HepG2 (cell line): Measurements from ENCODE around the gene TCF3. TPM values are rescaled to one million over a fixed set of nuclear protein-coding genes. Genes with fewer than 3 reads are reported as not detected.

Source experiments
- ATAC-seq: fragments of 200-7000 bp; cut with Tn5 transposase; 3 replicates; pipeline ENCODE4 v1.9.1; 2020; ENCODE audit warnings: mild to moderate bottlenecking, moderate library complexity
- BruUV-seq: library from RNA; stranded (reverse); fragments of 400-500 nt; replicated peaks from 2 replicates; lab custom pipeline; 2021; lab: Mats Ljungman, UMichigan
- CTCF ChIA-PET: fragments of 300-600 bp; formaldehyde crosslinking; extraction: SDS; loops from one replicate; lab custom pipeline; 2021; ENCODE audit warnings: low total read pairs, inconsistent platforms, low intra/inter-chr PET ratio; lab: Yijun Ruan, JAX
- POLR2A ChIA-PET: fragments of 350-600 bp; sonication (Branson Sonifier 250); formaldehyde crosslinking; loops from one replicate; lab custom pipeline; 2020; ENCODE audit warnings: antibody characterized with exemption, inconsistent platforms; lab: Yijun Ruan, JAX
- DNase-seq: peaks from one replicate; pipeline ENCODE4 v3.0.0-alpha.2; 2015; ENCODE audit warnings: low spot score
- FAIRE-seq: peaks from 3 replicates; lab custom pipeline; 2011; peaks lifted over from hg19 to GRCh38; lab: Jason Lieb, UNC
- H2AFZ ChIP-seq: one replicate; pipeline ENCODE4 v1.6.1; 2011; ENCODE audit warnings: low read length, inconsistent platforms
- H3K27ac ChIP-seq: fragments of 300-600 bp; 3 replicates; pipeline ENCODE4 v1.8.0; 2011; ENCODE audit warnings: mixed run types, mild to moderate bottlenecking, mixed read lengths, low read length, inconsistent platforms; ENCODE audit not compliant: insufficient read depth; ENCODE audit errors: extremely low read length
- H3K27me3 ChIP-seq, 2 experiments: fragments of 200-600 bp in 1 of 2; 2 replicates in 1 of 2; 3 replicates in 1 of 2; pipeline versions ENCODE4 v1.6.0 to v1.8.0; 2011; ENCODE audit warnings: low read length in 2 of 2, mild to moderate bottlenecking in 2 of 2, moderate library complexity in 2 of 2, inconsistent platforms in 1 of 2; ENCODE audit not compliant: insufficient read depth in 2 of 2, control insufficient read depth in 1 of 2
- H3K36me3 ChIP-seq, 2 experiments: fragments of 200-600 bp in 1 of 2; replicated peaks in 1 of 2; 2 replicates in 1 of 2; 3 replicates in 1 of 2; pipeline versions ENCODE4 v1.5.1 to v1.8.0; 2011; ENCODE audit warnings: low read length in 2 of 2, inconsistent platforms in 1 of 2; ENCODE audit not compliant: insufficient read depth in 2 of 2, control insufficient read depth in 1 of 2
- H3K4me1 ChIP-seq: 2 replicates; pipeline ENCODE4 v1.5.1; 2012; ENCODE audit warnings: low read length, inconsistent platforms; ENCODE audit not compliant: insufficient read depth
- H3K4me2 ChIP-seq: 2 replicates; pipeline ENCODE4 v1.6.0; 2011; ENCODE audit warnings: low read depth, low read length, inconsistent platforms
- H3K4me3 ChIP-seq, 3 experiments: fragments of 200-600 bp in 1 of 3; sonication (generic), shearing (Covaris generic) in 1 of 3; replicated peaks in 1 of 3; 2 replicates each; pipeline ENCODE4 v1.5.1; 2011 to 2016; ENCODE audit warnings: low read length in 3 of 3, inconsistent platforms in 2 of 3, low read depth in 2 of 3, mild to moderate bottlenecking in 2 of 3, control low read depth in 1 of 3, mixed read lengths in 1 of 3; ENCODE audit not compliant: insufficient read depth in 1 of 3
- H3K79me2 ChIP-seq: one replicate; pipeline ENCODE4 v1.6.1; 2011; ENCODE audit warnings: low read length, inconsistent platforms; ENCODE audit not compliant: insufficient read depth
- H3K9ac ChIP-seq: 2 replicates; pipeline ENCODE4 v1.6.0; 2011; ENCODE audit warnings: mild to moderate bottlenecking, low read depth, low read length, inconsistent platforms; ENCODE audit not compliant: insufficient read depth
- H3K9me3 ChIP-seq: 2 replicates; pipeline ENCODE4 v1.5.1; 2012; ENCODE audit warnings: mild to moderate bottlenecking, low read length
- H4K20me1 ChIP-seq: 2 replicates; pipeline ENCODE4 v1.6.0; 2011; ENCODE audit warnings: inconsistent platforms, mild to moderate bottlenecking, low read length, moderate library complexity; ENCODE audit not compliant: insufficient read depth
- AGO2 ChIP-seq: fragments of 200-400 bp; formaldehyde crosslinking; optimal IDR thresholded peaks from 2 replicates; pipeline ENCODE3; 2017; ENCODE audit warnings: mild to moderate bottlenecking, low read depth, low read length, moderate library complexity
- BORCS8-MEF2B ChIP-seq: sonication (generic); formaldehyde crosslinking; IDR thresholded peaks from 2 replicates; pipeline ENCODE4 v1.8.0; 2022; ENCODE audit warnings: mild to moderate bottlenecking, missing genetic modification reagents
- CEBPG ChIP-seq: IDR thresholded peaks from 2 replicates; pipeline ENCODE4 v1.6.1; 2016
- GFI1 ChIP-seq: sonication (generic); formaldehyde crosslinking; IDR thresholded peaks from 2 replicates; pipeline ENCODE4 v1.5.0; 2020; ENCODE audit warnings: missing genetic modification reagents, mild to moderate bottlenecking, borderline replicate concordance
- KLF16 ChIP-seq, 2 experiments: sonication (generic) in 1 of 2; formaldehyde crosslinking in 1 of 2; IDR thresholded peaks; 2 replicates each; pipeline versions ENCODE4 v1.6.1 to v1.8.0; 2016 to 2023; ENCODE audit warnings: missing genetic modification reagents in 2 of 2, missing compliant biosample characterization in 1 of 2
- MTF1 ChIP-seq: sonication (generic); formaldehyde crosslinking; IDR thresholded peaks from 2 replicates; pipeline ENCODE4 v1.5.0; 2020; ENCODE audit warnings: missing genetic modification reagents
- RCOR2 ChIP-seq: IDR thresholded peaks from 2 replicates; pipeline ENCODE4 v1.6.1; 2016; ENCODE audit warnings: missing biosample characterization, missing genetic modification reagents
- RNF2 ChIP-seq: fragments of 450-650 bp; conservative IDR thresholded peaks from 2 replicates; pipeline ENCODE4 v1.6.1; 2016; ENCODE audit warnings: low read depth
- SPEN ChIP-seq: sonication (generic); formaldehyde crosslinking; IDR thresholded peaks from 2 replicates; pipeline ENCODE4 v1.5.1; 2020; ENCODE audit warnings: low read depth, mild to moderate bottlenecking, missing genetic modification reagents
- TCF7 ChIP-seq: sonication (generic); IDR thresholded peaks from 2 replicates; pipeline ENCODE4 v1.6.1; 2016; ENCODE audit warnings: antibody characterized with exemption, low read depth
- TFAP4 ChIP-seq: sonication (generic); IDR thresholded peaks from 2 replicates; pipeline ENCODE4 v1.6.1; 2016; ENCODE audit warnings: low read depth, borderline replicate concordance
- TP53 ChIP-seq: sonication (generic); formaldehyde crosslinking; conservative IDR thresholded peaks from 2 replicates; pipeline ENCODE4 v1.4.0; 2020; ENCODE audit warnings: missing genetic modification reagents
- ZNF326 ChIP-seq: sonication (generic); formaldehyde crosslinking; IDR thresholded peaks from 2 replicates; pipeline ENCODE4 v1.4.0; 2020; ENCODE audit warnings: missing genetic modification reagents, borderline replicate concordance
- ZNF414 ChIP-seq: sonication (generic); formaldehyde crosslinking; IDR thresholded peaks from 2 replicates; pipeline ENCODE4 v1.5.0; 2020; ENCODE audit warnings: missing genetic modification reagents
- ZXDC ChIP-seq: sonication (generic); formaldehyde crosslinking; IDR thresholded peaks from 2 replicates; pipeline ENCODE4 v1.5.0; 2020; ENCODE audit warnings: mild to moderate bottlenecking, missing genetic modification reagents
- WGBS: methylation state at CpG from one replicate; pipeline ENCODE4 v1.1.6; 2017; ENCODE audit warnings: low lambda C conversion rate; 5-methylcytosine and 5-hydroxymethylcytosine counted together
- in situ Hi-C: cut with HindIII; loops from 2 replicates; pipeline ENCODE4 v1.10.0; 2017; ENCODE audit warnings: low pct_unique_long_range_greater_than_20kb; ENCODE audit not compliant: extremely low pct_ligation_motif_present
- intact Hi-C: fragments of 100-400 bp; cut with micrococcal nuclease; formaldehyde crosslinking; loops from one replicate; pipeline ENCODE4 v1.10.0; 2022; ENCODE audit not compliant: unreplicated experiment
- polyA plus RNA-seq, 8 experiments: library from polyadenylated mRNA; depleted of rRNA in 3 of 8; stranded (reverse) in 7 of 8; unstranded in 1 of 8; fragments of >200 nt; fragmentation: Illumina TruSeq in 4 of 8; extraction: Trizol in 4 of 8; gene quantifications; 2 replicates each; pipeline versions ENCODE4 v1.2.1 to v1.2.3, GENCODE V29; 2011 to 2016; ENCODE audit warnings: low read depth in 4 of 8, missing spikeins in 1 of 8, mixed read lengths in 1 of 8; ENCODE audit not compliant: insufficient read depth in 1 of 8
- total RNA-seq, 5 experiments: library from RNA; depleted of rRNA; stranded (reverse); fragments of >200 nt; fragmentation: Illumina TruSeq; extraction: Trizol; gene quantifications; 2 replicates each; pipeline ENCODE4 v1.2.3, GENCODE V29; 2016; ENCODE audit warnings: low read depth in 1 of 5

The TCF3 gene
- total and polyA plus RNA-seq, 2 of the 13 experiments (the other 11 are each of a cell fraction or from before 2014, with no cell fraction given), result 51.4 to 53.2 TPM

GRCh38 chr19:1621021-1621420 lies 31.4 kb downstream of the TCF3 start:
- H3K9ac ChIP-seq, result no peak overlapping the region
- no peak overlapping the region for H2AFZ ChIP-seq
- in situ Hi-C loops, result no loop called here
- ATAC-seq (no peak), DNase-seq (no peak), FAIRE-seq (no peak)
- H3K36me3 ChIP-seq, result peaks cover 20 to 41% of the 10 kb centered on the region in 2 experiments; a peak in 4 of 5 replicates
- intact Hi-C loops, result no loop called here
- no peak overlapping the region for H3K4me2 ChIP-seq
- peak; percentile 46 for TF ChIP-seq AGO2
- no peak for TF ChIP-seq ZXDC (CRISPR knock-in tag)
- ChIA-PET CTCF (no interaction called here), POLR2A (no interaction called here)
- H3K4me3 ChIP-seq, result no peak overlapping the region
- BruUV-seq, result no TSS peak
- no peaks in the 10 kb centered on the region for H3K27me3 ChIP-seq
- H3K9me3 ChIP-seq, result no peaks in the 10 kb centered on the region
- H3K79me2 ChIP-seq, result no peaks in the 10 kb centered on the region
- 94% methylated on average over 19 of the region's 19 CpGs for WGBS
- H4K20me1 ChIP-seq, result no peaks in the 10 kb centered on the region
- H3K27ac ChIP-seq, result no peak overlapping the region
- H3K4me1 ChIP-seq, result no peaks in the 10 kb centered on the region

- BruUV-seq, result no TSS peak
- Histone ChIP-seq H3K9ac (no peak overlapping the region), H3K4me3 (no peak overlapping the region), H3K27ac (no peak overlapping the region), H3K9me3 (no peaks in the 10 kb centered on the region), H4K20me1 (no peaks in the 10 kb centered on the region), H3K4me1 (no peaks in the 10 kb centered on the region), H3K36me3 (peaks cover 24 to 46% of the 10 kb centered on the region in 2 experiments; a peak in 4 of 5 replicates), H3K79me2 (no peaks in the 10 kb centered on the region), H3K4me2 (no peak overlapping the region), H2AFZ (no peak overlapping the region), H3K27me3 (no peaks in the 10 kb centered on the region)
- in situ Hi-C loops, result no loop called here
- FAIRE-seq (no peak), ATAC-seq (no peak), DNase-seq (no peak)
- 100% methylated on average over 1 of the region's 11 CpGs for WGBS
- CTCF ChIA-PET, result no interaction called here
- intact Hi-C loops, result no loop called here
- POLR2A ChIA-PET, result no interaction called here
- TF ChIP-seq KLF16 (CRISPR knock-in tag; IDR thresholded peaks at IDR 0.05) (no peak), RCOR2 (CRISPR knock-in tag) (no peak), TCF7 (no peak), TFAP4 (no peak), BORCS8-MEF2B (CRISPR knock-in tag) (no peak), CEBPG (CRISPR knock-in tag) (no peak), MTF1 (CRISPR knock-in tag) (no peak), GFI1 (CRISPR knock-in tag) (no peak), RNF2 (no peak), SPEN (no peak), ZNF326 (no peak), ZNF414 (CRISPR knock-in tag) (no peak), TP53 (CRISPR knock-in tag) (no peak)
Observed at GRCh38 chr19:1620502-1620901, 31.9 kb downstream of the TCF3 start.
